Measurements from ENCODE around the gene GPR39. TPM values are rescaled to one million over a fixed set of nuclear protein-coding genes. Genes with fewer than 3 reads are reported as not detected.
"Not testable (repeated sequence)": the region's sequence is repeated elsewhere in the genome, so short reads cannot be mapped to it uniquely, and the experiment has no call there.

The GPR39 gene
- total RNA-seq, 6 experiments from 2014 or later, result 2.2 to 3.0 (median 2.5) TPM

DNA sequence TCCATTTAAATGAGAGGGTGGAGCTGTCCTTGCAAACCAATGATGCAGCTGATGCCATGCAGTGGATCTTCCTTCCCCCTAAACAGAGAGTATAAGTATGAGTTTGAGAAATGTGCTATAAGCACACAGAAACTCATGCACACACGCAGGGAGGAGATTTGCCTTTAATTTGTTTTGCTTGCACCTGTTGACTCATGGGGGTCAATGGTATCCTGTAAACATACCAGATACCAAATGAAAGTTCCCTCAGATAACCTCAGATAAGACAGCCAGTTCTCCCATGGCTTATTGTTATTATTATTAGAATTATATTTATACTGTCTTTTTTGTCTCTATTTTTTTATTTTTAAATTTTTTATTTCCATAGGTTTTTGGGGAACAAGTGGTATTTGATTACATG is 29.5 kb upstream of the GPR39 start:
- H3K27me3 Mint-ChIP-seq (ENCODE audit: insufficient read depth), result peaks cover 8% of the 10 kb centered on the region
- H3K9me3 Mint-ChIP-seq, result no peaks in the 10 kb centered on the region
- TF ChIP-seq CTCF (IDR thresholded peaks at IDR 0.05), result no peak
- H3K27ac Mint-ChIP-seq, result no peak overlapping the region
- H3K4me3 Mint-ChIP-seq, result no peak overlapping the region
- no peaks in the 10 kb centered on the region; the same call in 1 of the 2 replicates for H3K36me3 Mint-ChIP-seq (ENCODE audit: low read depth)
- H3K4me1 Mint-ChIP-seq (ENCODE audit: low read depth), result no peaks in the 10 kb centered on the region
- DNase-seq, result no peak

- H3K27me3 Mint-ChIP-seq (ENCODE audit: insufficient read depth), result peaks cover 8% of the 10 kb centered on the region
- no peak overlapping the region for H3K27ac Mint-ChIP-seq
- H3K4me3 Mint-ChIP-seq, result no peak overlapping the region
- no peaks in the 10 kb centered on the region for H3K4me1 Mint-ChIP-seq (ENCODE audit: low read depth)
- DNase-seq, result no peak
- TF ChIP-seq CTCF (IDR thresholded peaks at IDR 0.05), result no peak
- no peaks in the 10 kb centered on the region for H3K9me3 Mint-ChIP-seq
- no peaks in the 10 kb centered on the region; the same call in 1 of the 2 replicates for H3K36me3 Mint-ChIP-seq (ENCODE audit: low read depth)
Observed at GRCh38 chr2:132390076-132390475, 26.5 kb upstream of the GPR39 start.

DNA sequence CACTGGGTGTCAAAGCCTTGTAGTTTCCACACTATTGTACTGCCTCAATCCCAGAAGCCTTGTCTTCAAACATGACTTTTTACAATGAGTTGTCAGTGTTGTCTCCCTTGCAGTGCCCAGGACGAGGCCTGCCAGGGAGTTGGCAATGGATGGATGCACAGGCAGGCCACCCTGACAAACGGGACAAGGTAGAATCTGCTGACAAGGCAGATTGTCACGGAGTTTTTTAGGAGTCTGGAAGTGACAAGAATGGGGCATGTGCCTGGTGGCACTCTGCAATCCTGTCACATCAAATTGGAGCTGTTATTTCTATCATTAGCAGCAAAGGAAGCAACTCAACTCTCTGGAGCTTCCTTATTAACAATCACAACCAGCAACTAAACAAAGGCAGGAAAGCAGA is 25.2 kb upstream of the GPR39 start:
- no peaks in the 10 kb centered on the region; the same call in 1 of the 2 replicates for H3K36me3 Mint-ChIP-seq (ENCODE audit: low read depth)
- no peaks in the 10 kb centered on the region for H3K9me3 Mint-ChIP-seq
- H3K27me3 Mint-ChIP-seq (ENCODE audit: insufficient read depth), result peaks cover 6% of the 10 kb centered on the region
- H3K4me3 Mint-ChIP-seq, result no peak overlapping the region
- H3K27ac Mint-ChIP-seq, result no peak overlapping the region
- no peak for TF ChIP-seq CTCF (IDR thresholded peaks at IDR 0.05)
- no peak for DNase-seq
- H3K4me1 Mint-ChIP-seq (ENCODE audit: low read depth), result no peaks in the 10 kb centered on the region

DNA sequence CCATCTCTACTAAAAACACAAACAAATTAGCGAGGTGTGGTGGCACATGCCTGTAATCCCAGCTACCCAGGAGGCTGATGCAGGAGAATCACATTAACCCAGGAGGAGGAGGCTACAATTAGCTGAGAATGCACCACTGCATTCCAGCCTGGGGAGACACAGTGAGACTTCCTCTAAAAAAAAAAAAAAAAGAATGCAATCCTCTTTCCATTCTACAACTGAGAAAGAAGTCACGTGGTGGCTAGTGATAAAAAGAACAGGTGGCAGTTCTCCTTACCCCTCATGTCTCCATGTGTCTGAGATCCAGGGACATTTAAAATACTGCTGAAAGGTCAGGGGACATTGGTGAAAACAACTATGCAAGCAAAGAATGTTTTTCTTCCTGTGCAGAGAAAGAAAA is 24.4 kb upstream of the GPR39 start:
- Mint-ChIP-seq H3K27ac (no peak overlapping the region), H3K36me3 (ENCODE audit: low read depth) (no peaks in the 10 kb centered on the region; the same call in 1 of the 2 replicates), H3K27me3 (ENCODE audit: insufficient read depth) (peaks cover 6% of the 10 kb centered on the region), H3K4me1 (ENCODE audit: low read depth) (no peaks in the 10 kb centered on the region), H3K4me3 (no peak overlapping the region), H3K9me3 (no peaks in the 10 kb centered on the region)
- no peak for TF ChIP-seq CTCF (IDR thresholded peaks at IDR 0.05)
- DNase-seq, result no peak

DNA sequence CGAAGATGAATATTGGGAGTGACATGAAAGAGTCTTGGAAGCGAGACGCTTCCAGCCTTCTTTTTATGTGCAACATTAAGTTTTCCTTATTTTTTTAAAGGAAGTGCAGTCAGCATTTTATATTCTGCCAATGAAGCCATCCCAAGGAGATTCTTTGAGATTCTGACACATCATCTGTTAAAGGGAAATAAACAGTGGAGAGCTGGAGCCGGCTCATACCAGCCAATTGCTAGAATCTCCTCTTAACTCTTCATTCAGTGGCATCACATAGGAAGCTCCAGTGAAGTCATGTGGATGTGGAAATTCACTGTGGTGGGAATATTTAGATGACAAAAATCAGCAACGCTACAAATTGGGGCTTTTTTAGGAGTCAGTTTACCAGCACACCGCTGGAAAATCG is 23.7 kb upstream of the GPR39 start:
- H3K27ac Mint-ChIP-seq, result no peak overlapping the region

GRCh38 chr2:132397042-132397441 is 19.6 kb upstream of the GPR39 start:
- H3K27me3 Mint-ChIP-seq (ENCODE audit: insufficient read depth); H3K9me3 Mint-ChIP-seq; H3K27ac Mint-ChIP-seq; H3K4me3 Mint-ChIP-seq; DNase-seq; H3K36me3 Mint-ChIP-seq (ENCODE audit: low read depth): not testable (repeated sequence)
- peaks cover 15% of the 10 kb centered on the region for H3K4me1 Mint-ChIP-seq (ENCODE audit: low read depth)

More for the DNA sequence above, 23.7 kb upstream of the GPR39 start:
- Mint-ChIP-seq H3K36me3 (ENCODE audit: low read depth) (no peaks in the 10 kb centered on the region; the same call in 1 of the 2 replicates), H3K4me3 (no peak overlapping the region), H3K9me3 (no peaks in the 10 kb centered on the region), H3K4me1 (ENCODE audit: low read depth) (no peaks in the 10 kb centered on the region), H3K27me3 (ENCODE audit: insufficient read depth) (peaks cover 8% of the 10 kb centered on the region)
- no peak for DNase-seq
- no peak for TF ChIP-seq CTCF (IDR thresholded peaks at IDR 0.05)

All from HFFc6 (cell line).